ENCODE results near the gene ATXN7L2. TPM values are rescaled to one million over a fixed set of nuclear protein-coding genes. Genes with fewer than 3 reads are reported as not detected.

Gene ATXN7L2
- total and polyA plus RNA-seq, 2 of the 8 experiments (the other 6 are each of a cell fraction or from before 2014, with no cell fraction given), result 8.1 to 9.3 TPM

DNA sequence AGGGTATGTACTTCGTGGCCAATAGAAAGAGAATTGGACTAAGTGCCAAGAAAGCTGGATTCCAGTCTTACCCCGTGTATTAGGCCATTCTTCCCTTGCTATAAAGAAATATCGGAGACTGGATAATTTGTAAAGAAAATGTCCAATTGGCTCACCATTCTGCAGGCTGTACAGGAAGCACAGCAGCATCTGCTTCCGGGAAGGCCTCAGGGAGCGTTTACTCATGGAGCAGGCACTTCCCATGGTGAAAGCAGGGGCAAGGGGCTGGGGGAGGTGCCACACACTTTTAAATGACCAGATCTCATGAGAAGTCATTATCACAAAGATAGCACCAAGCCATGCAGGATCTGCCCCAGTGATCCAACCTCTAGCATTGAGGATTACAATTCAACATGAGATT is 33.6 kb downstream of the ATXN7L2 start (continued):
- TF ChIP-seq, protein P1, sequence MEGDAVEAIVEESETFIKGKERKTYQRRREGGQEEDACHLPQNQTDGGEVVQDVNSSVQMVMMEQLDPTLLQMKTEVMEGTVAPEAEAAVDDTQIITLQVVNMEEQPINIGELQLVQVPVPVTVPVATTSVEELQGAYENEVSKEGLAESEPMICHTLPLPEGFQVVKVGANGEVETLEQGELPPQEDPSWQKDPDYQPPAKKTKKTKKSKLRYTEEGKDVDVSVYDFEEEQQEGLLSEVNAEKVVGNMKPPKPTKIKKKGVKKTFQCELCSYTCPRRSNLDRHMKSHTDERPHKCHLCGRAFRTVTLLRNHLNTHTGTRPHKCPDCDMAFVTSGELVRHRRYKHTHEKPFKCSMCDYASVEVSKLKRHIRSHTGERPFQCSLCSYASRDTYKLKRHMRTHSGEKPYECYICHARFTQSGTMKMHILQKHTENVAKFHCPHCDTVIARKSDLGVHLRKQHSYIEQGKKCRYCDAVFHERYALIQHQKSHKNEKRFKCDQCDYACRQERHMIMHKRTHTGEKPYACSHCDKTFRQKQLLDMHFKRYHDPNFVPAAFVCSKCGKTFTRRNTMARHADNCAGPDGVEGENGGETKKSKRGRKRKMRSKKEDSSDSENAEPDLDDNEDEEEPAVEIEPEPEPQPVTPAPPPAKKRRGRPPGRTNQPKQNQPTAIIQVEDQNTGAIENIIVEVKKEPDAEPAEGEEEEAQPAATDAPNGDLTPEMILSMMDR (IDR thresholded peaks at IDR 0.05; ENCODE audit: control extremely low read depth in 1 of 3, insufficient read depth in 1 of 3, low read depth in 1 of 3, low read length in 3 of 3), result no peak
- TF ChIP-seq CHD1 (IDR thresholded peaks at IDR 0.05; ENCODE audit: low read depth, low read length) (no peak), SP2 (IDR thresholded peaks at IDR 0.05; ENCODE audit: low read length) (no peak), BACH1 (IDR thresholded peaks at IDR 0.05; ENCODE audit: low read length) (no peak), SUZ12 (IDR thresholded peaks at IDR 0.05; ENCODE audit: low read length) (no peak), NANOG (IDR thresholded peaks at IDR 0.05; ENCODE audit: insufficient read depth, low read depth, low read length, poor library complexity, severe bottlenecking) (no peak), CTBP2 (IDR thresholded peaks at IDR 0.05; ENCODE audit: borderline replicate concordance, insufficient read depth, insufficient read length, low read length) (no peak), KDM4A (IDR thresholded peaks at IDR 0.05; ENCODE audit: low read depth, low read length, severe bottlenecking) (no peak)
